MV-4-11 (cell line): ENCODE results near the gene CUL5.

Experiments used
- DNase-seq: peaks from one replicate; lab custom pipeline; 2025; lab: John Stamatoyannopoulos, UW

The CUL5 gene

GRCh38 chr11:108008656-108009496 is at the start of gene CUL5:
CUL5 (plus strand) TSS chr11:108008898; CDS start chr11:108009349, 451 bp downstream.
- peak; percentile 86 for DNase-seq

- DNase-seq: no peak
Measured at GRCh38 chr11:107961480-107961879, 47.2 kb upstream of the CUL5 start.

- DNase-seq: no peak
Measured at GRCh38 chr11:107962181-107962580, 46.5 kb upstream of the CUL5 start.

DNA sequence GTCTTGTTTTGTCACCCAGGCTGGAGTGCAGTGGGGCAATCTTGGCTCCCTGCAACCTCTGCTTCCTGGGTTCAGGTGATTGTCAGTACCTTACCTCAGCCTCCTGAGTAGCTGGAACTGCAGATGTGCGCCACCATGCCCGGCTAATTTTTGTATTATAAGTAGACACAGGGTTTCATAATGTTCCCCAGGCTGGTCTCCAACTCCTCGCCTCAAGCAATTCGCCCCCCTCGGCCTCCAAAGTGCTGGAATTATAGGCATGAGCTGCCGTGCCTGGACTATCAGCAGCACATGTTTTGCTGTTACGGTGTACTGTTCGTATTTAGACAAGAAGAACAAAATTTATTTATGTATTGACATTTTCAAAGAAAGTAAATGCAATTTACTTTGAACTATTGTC is 45.6 kb upstream of the CUL5 start:
- DNase-seq: no peak

DNA sequence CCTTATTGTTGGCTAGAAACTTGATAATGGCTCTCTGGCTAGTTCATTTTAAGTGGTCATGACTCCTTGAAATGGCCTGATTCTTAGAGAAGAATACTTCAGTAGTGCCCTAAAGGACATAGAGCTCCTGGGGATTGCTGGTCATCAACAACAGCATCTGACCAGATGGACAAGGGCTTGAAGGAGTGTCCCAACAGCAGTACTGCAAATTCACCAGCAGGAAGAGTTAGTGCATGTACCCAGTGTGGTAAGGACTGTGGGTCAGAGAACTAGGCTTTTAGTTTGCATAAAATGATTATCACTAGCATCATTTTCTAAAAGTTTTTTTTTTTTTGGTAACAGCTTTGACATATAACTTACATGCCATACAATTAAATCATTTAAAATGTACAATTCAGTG is 39.5 kb upstream of the CUL5 start:
- no peak for DNase-seq

DNA sequence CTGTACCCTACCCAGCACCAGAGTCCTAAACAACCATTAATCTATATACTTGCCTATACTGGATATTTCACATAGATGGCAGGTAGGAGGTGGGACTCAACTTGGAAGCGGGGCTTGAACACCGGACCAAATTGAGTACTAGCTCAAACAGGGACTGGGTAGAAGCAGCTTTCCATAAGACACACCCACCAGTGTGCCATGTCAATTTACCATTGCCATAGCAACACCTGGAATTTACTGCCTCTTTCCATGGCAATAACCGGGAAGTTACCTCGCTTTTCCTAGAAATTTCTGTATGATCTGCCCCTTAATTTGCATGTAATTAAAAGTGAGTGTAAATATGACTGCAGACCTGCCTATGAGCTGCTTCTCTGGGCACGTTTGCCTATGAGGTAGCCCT is 38.6 kb upstream of the CUL5 start:
- no peak for DNase-seq

- DNase-seq: no peak
Measured at GRCh38 chr11:107973641-107974040, 35.1 kb upstream of the CUL5 start.

GRCh38 chr11:107988397-107989158 is 20.1 kb upstream of the CUL5 start:
- DNase-seq: peak; percentile 98

GRCh38 chr11:107991868-107992414 is 16.8 kb upstream of the CUL5 start:
- DNase-seq: no peak

GRCh38 chr11:107996006-107996776 is 12.5 kb upstream of the CUL5 start:
- DNase-seq: no peak

DNA sequence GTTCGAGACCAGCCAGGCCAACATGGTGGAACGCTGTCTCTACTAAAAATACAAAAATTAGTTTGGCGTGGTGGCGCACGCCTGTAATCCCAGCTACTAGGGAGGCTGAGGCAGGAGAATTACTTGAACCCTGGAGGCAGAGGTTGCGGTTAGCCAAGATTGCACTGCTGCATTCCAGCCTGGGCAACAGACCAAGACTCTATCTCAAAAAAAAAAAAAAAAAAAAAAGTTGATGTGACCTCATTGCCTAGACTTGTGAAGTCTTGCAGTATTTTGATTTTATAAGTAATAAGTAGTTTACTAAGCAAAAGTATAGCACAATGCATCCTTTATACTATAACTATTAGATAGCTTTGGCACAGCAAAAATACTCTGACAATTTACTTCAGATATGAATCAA is 9.9 kb upstream of the CUL5 start:
- DNase-seq: no peak

DNA sequence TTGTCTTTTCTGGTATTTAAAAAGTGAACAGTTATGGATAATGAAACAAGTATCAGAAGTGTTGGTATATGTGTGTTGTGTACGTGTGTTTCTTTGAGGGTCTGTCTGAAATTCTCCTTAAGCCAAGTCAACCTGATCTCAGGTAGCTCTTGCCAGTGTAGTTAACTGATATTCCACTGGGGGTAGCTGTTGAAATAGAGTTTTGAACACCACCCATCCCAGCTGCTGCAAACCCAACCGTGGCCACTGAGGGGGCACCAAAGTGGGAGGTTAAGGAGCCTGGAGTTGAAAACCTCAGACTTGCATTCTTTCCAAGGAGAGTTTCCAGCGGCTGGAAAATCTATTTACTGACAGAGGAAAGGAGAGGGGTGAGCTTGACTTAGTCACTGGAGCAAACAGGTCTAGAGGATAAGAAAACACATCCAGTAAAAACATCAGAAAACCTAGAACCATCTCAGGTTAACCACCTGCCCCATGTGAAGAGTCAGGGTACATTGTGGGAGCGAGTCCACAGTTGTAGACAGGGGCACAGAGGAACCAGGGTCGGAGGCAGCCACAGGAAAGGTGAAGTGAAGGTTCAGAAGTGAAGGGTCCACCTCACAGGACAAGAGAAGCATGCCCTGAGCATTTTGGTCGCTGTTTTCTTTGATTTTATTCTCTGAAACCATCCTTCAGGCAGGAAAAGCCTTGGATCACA is 8.8 kb upstream of the CUL5 start:
- DNase-seq: peak; percentile 45

DNA sequence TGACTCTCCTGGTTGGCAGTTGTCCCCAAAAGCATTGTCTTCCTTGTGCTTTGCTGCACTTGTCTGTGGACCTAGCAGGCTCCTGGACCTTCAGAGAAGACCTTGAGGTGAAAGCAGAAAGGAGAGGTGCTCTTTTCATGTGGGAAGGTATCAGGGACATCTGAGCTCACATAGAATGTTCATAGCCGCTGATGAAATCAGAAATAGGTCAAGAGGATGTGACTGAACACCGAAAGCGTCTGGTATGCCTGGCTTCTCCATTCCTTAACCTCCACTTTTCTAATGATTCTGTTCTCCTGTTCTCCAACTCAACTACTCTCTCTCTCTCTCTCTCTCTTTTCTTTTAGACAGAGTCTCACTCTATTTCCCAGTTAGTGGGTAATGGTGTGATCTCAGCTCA is 6.2 kb upstream of the CUL5 start:
- no peak for DNase-seq

DNA sequence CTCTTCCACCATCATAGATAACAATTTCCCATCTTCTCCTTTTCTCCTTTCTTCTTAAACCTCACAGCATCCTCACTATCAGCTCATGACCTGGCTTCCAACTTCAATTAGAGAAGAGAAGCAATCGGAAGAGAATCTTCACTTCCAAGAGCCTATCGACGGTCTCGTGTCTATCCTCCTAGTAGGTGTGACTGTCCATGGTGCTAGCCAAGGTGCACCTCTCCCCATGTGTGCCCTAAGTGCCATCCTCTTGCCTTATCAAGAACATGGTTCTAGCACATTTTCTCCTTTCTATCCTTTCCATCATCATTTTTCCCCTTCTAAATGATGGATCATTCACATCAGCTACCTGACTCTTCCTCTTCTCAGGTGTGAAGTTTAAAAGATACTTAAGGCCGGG is 5.1 kb upstream of the CUL5 start:
- DNase-seq: no peak

DNA sequence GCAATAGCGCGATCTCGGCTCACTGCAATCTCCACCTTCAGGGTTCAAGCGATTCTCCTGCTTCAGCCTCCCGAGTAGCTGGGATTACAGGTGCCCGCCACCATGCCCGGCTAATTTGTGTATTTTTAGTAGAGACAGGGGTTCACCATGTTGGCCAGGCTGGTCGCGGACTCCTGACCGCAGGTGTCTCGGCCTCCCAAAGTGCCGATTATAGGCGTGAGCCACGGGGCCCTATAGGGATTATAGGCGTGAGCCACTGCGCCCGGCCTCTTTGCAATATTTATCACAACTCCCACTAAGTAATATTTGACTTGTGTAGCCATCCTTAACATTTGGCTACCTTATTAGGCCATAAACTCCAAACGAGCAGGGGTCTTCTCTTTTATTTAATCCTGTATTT is 879 bp upstream of the CUL5 start:
- no peak for DNase-seq

DNA sequence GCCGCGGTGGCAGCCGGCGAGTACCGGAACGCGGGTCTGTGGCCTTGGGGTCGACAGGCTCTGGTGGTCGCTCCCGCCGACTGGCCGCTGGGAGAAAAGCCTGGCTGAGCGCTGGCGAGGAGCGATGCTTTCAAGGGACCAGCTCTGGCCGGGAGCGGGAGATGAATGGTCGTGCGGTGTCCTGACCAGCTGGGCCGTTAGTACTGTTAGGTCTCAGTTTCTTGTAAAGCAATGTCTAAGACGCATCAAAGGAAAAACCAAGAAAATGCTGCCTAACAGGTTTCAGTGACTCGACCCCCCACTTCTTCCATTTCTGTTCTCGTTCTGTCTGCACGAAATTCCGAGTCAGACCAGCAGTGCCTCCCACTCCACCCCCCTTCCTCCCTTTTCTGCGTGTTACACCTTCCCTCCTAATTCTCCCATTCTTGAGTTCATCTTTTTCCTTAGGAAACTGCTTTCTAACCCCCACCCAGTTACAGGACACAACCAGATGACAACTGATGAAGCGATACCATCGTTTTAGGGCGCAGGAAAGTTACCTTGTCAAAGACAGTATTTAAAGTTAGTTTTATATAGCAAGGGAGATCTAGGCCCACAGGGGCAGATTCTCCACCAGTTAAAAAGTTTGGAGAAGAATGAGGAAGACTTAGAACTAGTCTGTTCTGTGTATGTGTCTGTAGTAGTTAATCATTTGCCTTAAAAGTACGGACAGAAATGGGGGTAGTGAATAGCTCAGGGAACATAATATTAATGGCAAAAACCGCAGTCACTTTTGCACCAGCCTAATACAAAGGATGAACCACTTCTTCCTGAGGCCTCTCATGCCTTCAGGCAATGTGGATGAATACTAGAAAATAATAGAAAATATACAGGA is 1.0 kb downstream of the CUL5 start:
- DNase-seq: no peak

GRCh38 chr11:108012139-108012725 is 3.5 kb downstream of the CUL5 start:
- no peak for DNase-seq

GRCh38 chr11:108016647-108017046 is 7.9 kb downstream of the CUL5 start:
- no peak for DNase-seq

DNA sequence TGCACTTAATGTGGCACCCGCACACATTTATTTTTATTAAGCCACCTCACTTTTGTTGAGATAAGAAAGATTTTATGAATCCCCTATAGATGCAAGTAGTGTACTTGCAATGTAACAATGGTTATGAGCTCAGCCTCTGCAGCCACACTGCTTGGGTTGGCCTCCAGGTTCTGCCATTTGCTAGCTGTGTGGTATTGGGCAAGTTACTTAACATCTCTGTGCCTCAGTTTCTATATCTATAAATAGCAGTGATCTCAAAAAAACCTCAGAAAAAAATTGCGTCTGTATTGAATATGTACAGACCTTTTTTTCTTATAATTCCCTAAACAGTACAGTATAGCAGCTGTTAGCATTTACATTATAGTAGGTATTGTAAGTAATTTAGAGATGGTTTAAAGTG is 10.0 kb downstream of the CUL5 start:
- no peak for DNase-seq

DNA sequence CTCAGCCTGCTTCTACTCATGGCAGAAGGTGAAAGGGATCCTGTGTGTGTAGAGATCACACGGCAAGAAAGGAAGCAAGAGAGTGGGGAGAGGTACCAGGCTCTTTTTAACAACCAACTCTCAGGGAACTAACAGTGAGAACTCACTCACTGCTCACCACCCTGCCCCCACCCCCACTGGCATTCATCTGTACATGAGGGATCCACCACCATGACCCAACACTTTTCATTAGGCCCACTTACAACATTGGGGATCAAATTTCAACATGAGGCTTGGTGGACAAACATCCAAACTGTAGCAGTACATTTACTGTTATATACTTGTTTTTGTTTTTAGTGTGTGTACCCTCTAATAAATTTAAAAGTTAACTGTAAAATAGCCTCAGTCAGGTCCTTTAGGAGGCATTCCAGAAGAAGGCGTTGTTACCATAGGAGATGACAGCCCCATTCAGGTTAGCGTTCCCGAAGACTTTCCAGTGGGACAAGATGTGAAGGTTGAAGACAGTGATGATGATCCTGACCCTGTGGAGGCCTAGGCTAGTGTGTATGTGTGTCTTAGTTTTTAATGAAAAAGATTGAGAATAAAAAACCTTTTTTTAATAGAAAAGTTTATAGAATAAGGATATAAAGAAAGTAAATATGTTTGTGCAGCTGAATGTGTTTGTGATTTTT is 11.3 kb downstream of the CUL5 start:
- no peak for DNase-seq
